Skin epidermis (tissue), 12 donors: ENCODE data around the gene RBSN.
"Not testable (repeated sequence)": the region's sequence is repeated elsewhere in the genome, so short reads cannot be mapped to it uniquely, and the experiment has no call there.

Source experiments
- H3K27ac ChIP-seq, 21 experiments: fragments of 200-600 bp; sonication (generic) in 11 of 21; one replicate each; pipeline ENCODE4 v1.5.0; 2020; ENCODE audit warnings: mild to moderate bottlenecking in 3 of 21, inconsistent platforms in 2 of 21, moderate library complexity in 2 of 21
- H3K4me3 ChIP-seq, 7 experiments: fragments of 200-600 bp; sonication (generic) in 2 of 7; one replicate each; pipeline ENCODE4 v1.5.0; 2020; ENCODE audit warnings: inconsistent platforms in 2 of 7, mild to moderate bottlenecking in 2 of 7, moderate library complexity in 1 of 7

The RBSN gene

DNA sequence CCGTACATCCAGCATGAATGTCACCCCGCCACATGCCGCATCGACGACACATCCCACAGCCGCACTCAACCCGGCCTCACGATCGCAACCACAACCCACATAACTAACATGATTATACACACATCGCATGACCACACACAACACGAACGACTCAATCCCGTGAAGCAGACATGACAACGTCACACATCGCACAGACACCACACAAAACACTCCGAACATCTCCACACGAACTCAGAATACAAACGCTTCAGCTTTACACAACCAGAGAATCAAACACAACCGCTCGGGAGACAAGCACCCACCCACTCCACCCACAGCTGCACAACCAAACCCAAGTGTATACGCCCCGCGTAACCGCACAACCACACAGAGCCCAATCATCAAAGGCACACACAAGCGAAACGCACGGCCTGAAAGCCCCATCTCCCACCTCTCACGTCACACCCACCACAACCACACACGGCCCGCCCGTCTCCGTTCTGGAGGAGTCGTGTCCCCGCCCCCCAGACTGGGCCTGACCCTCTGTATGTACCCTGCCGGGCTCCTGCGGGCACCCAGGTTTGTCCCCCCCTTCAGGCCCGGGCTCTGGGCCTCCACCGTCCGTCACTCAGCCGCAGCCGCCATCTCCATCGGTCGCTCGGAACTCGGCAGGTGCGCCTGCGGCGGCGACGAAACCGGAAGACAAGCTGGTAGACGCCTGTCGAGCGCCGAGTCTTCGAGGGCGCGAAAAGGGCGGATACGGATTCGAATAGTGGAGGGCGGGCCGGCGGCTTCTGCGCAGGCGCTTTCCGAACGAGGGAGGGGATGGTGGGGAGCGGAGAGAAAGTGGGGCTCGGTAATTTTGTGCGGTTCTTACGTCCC, at the start of gene RBSN:
Gene RBSN, minus strand, starts transcription at position 646 of the 861 bp plus-strand sequence. CDS start 3,028 bp downstream, outside the sequence.
- Histone ChIP-seq H3K27ac (peak within 1 kb of the TSS; percentile 6 to 96 (median 88)), H3K4me3 (peak within 1 kb of the TSS; percentile 61 to 92 (median 83))

DNA sequence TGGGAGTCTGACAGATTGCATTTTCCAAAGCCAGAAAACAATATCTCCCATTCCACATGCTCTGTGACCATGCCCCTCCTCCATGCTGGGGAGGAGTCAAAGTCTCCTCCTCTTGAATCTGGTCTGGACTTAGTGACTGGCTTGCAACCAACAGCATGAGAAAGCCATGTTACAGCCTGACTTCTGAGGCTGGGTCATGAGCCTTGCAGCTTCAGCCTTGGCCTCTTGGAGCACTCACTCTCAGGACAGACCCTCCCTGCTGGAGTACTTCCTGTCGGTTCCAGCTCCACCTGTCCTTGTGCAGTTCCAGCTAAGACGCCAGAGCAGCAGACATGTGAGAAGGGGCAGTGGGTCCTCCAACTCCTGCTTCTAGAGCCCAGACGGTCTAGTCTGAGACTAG, 49.7 kb upstream of the RBSN start:
- H3K27ac ChIP-seq: no peak overlapping the region
- H3K4me3 ChIP-seq: no peak overlapping the region

DNA sequence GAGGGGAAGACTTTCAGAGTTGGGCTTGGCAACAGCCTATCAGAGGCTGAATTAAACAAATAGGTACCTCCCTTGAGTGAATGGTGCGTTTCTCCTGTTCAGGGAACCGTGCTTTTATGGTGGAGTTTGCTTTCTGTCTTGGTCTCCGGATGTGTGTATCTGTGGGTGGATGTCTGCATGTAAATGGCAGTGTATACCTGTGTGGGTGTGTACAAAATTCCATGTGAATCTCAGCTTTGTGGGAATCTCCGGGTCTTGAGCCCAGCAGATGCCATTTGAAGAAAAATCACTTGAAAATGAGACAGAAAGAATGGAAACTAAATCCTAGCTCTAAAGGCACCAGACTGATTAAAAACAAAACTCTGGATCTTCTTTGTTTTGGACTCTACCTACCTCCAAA, 37.9 kb upstream of the RBSN start:
- H3K4me3 ChIP-seq, H3K27ac ChIP-seq: not testable (repeated sequence)

DNA sequence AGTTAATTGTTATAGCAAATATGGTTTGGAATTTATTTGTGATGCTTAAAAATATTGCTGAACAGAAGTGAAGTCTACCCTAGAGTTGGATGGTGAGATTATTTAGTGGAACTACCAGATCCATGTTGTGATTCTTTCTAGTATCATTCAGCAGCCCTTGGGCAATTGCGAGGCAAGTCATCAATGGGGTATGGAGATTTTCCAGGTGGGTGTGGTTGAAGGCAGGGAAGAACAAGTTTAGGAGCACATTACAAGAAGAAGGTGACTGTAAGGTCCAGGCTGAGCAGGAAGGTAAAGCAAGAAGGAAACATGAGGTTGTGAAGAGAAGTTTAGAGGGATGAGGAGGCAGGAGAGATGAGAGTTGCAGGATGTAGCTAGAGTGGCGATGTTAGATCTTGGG, 36.0 kb upstream of the RBSN start:
- not testable (repeated sequence) for H3K4me3 ChIP-seq, H3K27ac ChIP-seq

DNA sequence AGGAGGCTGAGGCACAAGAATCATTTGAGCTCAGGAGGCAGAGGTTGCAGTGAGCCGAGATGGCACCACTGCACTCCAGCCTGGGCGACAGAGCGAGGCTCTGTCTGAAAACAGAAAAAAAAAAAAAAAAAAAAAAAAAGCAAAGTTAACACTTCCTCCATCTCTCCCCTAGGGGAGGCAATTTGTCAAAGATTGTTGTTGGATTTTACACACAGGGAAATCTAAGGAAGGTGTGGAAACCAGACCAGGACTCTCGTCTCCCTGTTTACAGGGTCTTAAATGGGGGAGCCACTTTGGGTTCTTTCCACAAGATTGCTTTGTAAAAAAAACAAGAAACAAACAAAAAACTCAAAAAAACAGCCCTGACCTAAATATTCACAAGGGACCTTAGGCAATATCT, 29.5 kb upstream of the RBSN start:
- not testable (repeated sequence) for H3K4me3 ChIP-seq, H3K27ac ChIP-seq

DNA sequence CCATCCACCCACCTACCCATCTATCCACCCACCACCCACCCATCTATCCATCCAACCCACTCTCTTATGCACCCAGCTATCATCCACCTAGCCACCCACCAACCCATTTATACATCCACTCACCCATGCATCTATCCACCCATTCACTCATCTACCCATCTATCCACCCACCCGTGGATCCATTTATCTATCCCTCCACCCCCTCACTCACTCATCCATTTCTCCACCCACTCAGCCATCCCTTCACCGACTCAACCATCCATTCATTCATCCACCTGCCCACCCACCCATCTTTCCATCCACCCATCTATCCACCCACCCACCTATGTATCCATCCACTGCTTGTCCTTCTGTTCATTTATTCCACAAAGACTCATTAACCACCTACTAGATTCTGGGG, 28.0 kb upstream of the RBSN start:
- H3K27ac ChIP-seq, H3K4me3 ChIP-seq: not testable (repeated sequence)

DNA sequence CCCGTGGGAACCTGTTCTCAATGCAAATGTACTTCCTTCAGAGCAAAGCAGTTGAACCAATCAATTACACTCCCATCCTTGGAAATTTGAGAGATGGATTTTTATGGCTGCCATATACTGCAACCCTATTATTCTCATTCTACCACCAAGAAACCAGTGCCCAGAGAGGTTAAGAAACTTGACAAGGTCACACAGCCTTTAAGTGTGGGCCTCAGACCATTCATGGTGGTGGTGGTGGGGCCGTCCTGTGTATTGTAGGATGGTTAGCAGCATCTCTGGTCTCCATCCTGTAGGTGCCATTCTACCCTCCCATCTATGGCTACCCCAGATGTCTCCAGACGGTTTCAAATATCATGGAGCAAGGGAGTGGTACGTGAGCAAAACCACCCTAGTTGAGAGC, 23.4 kb upstream of the RBSN start:
- Histone ChIP-seq H3K4me3 (no peak overlapping the region), H3K27ac (no peak overlapping the region)

DNA sequence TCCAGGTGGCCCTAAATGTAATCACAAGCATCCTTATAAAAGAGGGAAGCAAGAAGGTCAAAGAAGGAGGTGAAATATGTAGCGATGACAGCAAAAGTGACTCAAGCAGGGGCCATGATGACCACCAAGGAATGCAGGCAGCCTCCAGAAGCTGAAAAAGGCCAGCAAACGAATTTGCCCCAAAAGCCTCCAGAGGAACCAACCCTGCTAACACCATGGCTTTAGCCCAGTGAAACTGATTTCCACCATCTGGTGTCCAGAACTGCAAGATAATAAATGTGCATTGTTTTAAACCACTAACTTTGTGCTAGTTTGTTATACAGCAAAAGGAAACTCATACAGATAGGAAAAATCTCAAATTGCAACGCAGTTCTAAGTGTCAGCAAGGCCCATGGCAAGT, 23.0 kb upstream of the RBSN start:
- Histone ChIP-seq H3K27ac (no peak overlapping the region), H3K4me3 (no peak overlapping the region)

DNA sequence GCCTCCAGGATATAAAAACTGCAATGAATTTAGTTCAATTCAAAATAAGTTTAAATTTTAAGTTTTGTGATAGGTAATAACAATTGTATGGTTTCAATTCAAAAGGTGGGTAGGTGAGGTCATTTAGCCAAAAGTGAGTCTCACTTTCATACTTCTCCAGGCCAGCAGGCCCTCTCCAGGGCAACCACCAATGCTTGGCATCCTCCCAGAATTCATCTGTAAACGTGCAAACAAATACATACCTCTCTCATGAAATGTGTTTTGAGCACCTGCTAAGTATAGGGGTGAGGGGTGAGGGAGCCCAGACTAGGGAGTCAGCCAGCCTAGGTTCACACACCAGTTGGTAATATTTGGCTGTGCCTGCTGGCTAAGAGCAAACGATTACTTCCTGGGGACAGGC, 22.0 kb upstream of the RBSN start:
- H3K4me3 ChIP-seq: no peak overlapping the region
- H3K27ac ChIP-seq: no peak overlapping the region

DNA sequence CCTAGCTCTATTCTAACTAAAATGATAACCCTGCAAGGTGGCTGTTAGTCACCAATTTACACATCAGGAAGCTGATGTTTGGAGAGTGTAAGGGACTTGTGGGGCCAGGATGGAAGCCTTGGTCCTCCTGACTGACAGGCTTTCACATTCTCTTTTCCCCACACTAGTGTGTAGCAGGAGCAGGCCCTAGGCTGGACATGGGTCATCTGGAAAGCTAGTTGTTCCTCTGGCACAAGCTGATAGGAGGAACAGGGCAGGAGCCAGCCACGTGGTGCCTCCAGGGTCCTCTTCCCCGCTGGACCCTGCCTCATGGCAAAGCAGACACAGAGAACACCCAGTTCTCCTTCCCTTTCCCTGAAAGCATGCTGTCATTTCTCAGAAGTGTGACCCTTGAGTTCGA, 18.1 kb upstream of the RBSN start:
- Histone ChIP-seq H3K27ac (no peak overlapping the region), H3K4me3 (no peak overlapping the region)

DNA sequence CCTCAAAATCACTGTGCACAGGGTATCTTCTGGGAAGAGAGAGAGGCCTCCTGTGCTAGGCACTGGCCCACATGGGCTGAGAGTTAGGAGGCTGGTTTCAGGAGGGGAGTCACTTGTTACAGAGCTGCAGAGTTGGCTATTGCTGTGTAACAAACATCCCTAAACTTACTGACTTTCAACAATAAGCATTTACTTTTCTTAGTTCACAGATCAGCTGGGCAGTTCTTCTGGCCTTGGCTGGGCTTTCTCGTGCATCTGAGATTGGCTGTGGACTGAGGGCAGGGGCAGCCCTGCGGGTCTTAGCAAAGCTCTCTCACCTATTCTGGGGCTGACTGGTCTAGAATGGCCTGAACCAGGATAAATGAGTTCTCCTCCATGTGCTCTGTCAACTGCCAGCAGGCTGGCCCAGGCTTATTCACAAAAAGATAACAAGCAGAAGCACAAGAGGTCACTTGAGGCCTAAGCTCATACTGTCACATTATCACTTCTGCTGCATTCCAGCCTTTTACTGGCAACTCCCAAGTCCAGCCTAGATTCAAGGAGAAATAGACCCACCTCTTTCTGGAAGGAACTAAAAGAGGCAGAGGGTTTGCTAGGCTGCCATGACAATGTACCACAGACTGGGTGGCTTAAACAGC, 17.2 kb upstream of the RBSN start:
- Histone ChIP-seq H3K4me3 (no peak overlapping the region), H3K27ac (no peak overlapping the region)

DNA sequence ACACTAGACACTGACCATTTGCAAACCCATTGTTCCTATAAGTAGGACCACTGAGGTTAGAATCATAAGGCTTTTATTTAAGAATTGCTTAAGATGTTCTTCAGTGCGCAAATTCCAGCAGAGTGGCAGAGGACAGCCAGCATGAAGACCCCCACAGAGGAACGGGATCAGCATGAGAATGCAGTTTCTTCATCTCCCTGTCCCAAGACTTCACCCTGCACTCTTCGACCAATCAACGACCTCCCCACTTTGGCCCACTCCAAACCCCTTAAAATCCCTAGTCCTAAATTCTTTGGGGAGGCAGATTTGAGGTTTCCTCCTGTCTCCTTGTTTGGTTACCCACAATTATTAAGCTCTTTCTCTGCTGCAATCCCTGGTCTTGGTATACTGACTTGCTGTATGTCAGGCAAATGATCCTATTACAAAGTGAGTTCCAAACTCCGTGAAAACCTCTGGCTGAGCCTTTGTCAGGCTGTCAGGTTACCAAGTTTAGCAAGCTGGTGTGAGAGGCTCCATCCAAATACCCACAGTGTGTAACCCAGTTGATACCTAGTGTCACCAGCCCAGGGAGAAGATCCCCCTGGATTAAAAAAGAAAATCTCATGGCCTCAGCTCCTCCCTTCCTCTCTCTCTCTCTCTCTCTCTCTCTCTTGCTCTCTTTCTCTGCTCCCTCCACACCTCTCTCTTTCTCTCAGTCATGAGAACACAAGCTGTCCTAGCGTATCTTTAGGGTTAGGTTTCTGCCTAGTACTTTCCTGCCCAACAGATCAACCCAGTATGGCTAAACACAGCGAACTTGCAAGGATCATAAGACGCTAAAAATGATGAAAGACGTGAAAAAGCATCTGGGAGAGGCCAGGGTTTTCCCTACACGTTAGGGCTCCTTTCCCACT, 15.8 kb upstream of the RBSN start:
- Histone ChIP-seq H3K4me3 (no peak overlapping the region), H3K27ac (no peak overlapping the region)

DNA sequence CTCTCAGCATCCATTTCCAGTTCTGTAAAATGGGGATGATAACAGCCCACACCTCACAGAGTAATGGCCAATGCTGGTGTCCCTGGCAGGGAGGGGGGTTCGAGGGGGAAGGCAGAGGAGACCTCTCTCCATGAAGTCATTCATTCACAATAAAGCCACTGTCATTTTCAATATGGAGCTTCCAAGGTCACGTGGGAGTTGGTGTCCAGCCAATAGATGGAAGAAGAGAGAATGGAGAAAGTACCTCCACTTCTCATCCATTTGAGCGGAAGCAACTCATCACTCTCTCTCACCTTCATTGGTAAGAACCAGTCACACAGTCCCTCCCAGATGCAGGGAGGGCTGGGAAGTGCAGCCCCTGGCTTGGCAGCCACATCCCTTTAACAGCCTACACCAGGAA, 14.9 kb upstream of the RBSN start:
- no peak overlapping the region for H3K27ac ChIP-seq
- H3K4me3 ChIP-seq: no peak overlapping the region

DNA sequence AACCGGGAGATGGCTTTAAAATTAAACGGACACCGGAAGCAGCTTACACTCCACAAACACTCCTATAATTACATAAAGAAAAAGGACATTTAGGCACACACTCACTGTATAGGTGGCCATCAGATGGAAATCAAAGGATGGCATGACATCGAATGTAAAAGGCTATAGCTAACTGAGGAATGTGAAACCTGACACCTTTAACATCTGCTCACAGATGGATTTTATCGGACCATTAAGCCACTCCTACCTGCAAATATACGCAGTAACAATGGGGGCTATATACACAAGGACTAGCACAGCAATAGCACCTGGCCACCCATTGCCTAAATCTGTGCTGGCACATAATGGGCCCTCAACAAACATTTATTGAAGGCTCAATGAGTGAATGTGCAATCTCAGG, 14.5 kb upstream of the RBSN start:
- H3K4me3 ChIP-seq: no peak overlapping the region

DNA sequence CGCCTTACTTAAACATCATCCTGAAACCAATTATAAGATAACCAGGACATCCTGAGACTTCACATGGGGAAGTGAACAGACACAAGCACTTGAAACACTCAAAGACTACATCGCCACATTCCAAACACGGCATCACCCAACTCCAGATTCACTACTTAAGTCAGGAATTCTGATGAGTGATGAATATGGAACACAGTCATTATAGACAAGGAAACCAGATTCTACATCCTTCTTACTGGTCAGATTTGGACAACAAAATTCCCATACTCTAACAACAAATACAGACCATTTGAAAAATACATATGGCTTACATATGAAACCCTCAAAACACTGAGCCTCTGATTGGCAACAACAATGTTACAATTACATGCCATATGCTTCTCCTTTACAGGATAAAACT, 13.1 kb upstream of the RBSN start:
- Histone ChIP-seq H3K4me3 (no peak overlapping the region), H3K27ac (no peak overlapping the region)

More for the DNA sequence above, 14.5 kb upstream of the RBSN start:
- H3K27ac ChIP-seq: no peak overlapping the region

DNA sequence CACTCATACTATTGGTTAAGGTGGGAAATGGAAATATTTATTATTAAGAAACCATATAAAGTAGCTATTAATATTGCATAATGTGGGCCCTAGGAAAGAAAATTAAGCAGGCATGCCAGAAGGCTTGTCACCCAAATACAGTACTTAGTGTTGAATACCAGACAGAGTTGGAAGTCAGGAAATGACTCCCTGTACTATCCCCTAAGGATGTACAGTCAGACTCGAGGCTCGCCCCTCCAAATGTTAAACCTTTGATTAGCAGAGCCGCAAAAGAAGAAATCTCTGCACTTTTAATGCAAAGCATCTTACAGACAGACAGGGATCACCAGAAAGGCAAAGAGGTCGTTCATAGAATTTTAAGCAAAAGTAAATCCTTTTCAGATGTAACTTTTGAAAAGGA, 11.3 kb upstream of the RBSN start:
- H3K27ac ChIP-seq: no peak overlapping the region
- H3K4me3 ChIP-seq: no peak overlapping the region

DNA sequence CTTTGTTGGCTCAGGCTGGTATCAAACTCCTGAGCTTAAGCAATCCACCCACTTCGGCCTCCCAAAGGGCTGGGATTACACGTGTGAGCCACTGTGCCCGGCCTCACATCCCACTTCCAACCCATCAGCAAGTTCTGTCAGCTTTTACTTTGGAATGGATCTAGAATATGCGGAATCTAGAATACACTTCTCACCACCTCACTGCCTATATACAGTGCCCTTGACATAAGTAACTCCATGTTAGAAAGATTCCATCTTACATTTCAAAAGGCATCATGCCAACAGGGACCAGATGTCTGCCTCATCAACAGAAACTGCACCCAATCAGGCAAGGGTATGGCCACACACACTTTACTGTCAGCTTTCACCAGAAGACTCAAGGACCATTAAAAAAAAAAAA, 9.9 kb upstream of the RBSN start:
- H3K27ac ChIP-seq: no peak overlapping the region

DNA sequence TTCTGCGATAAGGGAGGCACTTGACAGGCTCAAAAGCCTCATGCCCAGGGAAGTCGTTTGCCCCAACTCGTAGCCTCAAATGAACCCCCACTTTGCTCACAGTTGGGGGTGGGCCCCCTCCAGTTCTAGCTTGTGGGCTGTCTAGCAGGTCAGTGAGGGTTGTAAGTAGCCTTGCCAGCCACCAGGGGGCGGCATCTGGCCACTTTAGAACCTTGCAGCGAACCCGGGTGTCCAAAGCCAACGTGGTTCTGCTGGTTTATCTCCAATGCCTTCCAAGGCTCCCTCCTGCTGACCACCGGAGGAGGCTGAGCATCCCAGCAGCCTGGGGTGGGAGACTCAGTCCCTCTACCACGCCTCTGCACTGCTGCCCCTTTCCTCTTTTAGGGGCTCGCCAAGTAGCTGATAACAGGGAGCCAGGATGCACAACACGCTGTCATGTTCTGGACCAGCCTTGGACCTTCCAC, 9.2 kb upstream of the RBSN start:
- Histone ChIP-seq H3K27ac (no peak overlapping the region), H3K4me3 (no peak overlapping the region)

More for the DNA sequence above, 9.9 kb upstream of the RBSN start:
- H3K4me3 ChIP-seq: no peak overlapping the region

DNA sequence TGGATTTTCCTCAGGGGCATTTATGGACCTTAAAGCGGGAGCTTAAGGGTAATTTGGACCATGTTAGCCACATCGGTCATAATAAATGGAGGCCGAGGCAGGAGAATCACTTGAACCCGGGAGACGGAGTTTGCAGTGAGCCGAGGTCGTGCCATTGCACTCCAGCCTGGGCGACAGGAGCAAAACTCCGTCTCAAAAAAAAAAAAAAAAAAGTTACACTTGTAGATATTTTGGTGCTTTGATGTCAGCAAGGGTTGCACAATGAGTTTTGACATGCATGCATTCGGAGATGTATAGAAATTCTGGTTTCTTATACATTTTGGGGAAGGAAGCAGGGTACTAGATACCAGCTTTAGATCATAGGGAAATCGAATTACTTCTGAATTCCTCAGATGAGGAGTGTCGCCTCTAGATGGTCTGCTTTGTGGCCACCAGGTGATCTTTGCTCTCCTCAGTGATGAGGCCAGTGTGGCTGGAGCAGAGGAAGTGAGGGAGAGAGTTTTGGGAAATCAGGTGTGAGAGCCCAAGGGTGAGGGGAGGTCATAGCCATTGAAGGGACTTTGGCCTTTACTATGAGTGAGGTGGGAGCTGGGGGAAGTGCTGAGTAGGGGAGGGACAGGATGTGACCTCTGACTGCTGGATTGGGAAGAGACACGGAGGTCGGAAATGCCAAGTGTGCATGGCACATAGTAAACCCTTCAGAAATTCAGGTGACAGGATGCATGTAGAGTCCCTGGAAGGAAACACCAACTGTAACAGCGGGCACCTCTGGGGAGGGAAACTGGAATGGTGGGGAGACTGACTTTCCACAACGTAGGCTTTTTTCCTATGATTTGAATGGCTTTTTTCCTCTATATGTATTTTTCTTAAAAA, 8.4 kb upstream of the RBSN start:
- Histone ChIP-seq H3K27ac (no peak overlapping the region), H3K4me3 (no peak overlapping the region)
